GM19238 (cell line): ENCODE measurements around the gene JAKMIP1.
"Not testable (repeated sequence)": the region's sequence is repeated elsewhere in the genome, so short reads cannot be mapped to it uniquely, and the experiment has no call there.

Experiments
- DNase-seq: peaks from one replicate; pipeline ENCODE4 v3.0.0; 2011; ENCODE audit warnings: low spot score; ENCODE audit not compliant: insufficient read length

Gene JAKMIP1

DNA sequence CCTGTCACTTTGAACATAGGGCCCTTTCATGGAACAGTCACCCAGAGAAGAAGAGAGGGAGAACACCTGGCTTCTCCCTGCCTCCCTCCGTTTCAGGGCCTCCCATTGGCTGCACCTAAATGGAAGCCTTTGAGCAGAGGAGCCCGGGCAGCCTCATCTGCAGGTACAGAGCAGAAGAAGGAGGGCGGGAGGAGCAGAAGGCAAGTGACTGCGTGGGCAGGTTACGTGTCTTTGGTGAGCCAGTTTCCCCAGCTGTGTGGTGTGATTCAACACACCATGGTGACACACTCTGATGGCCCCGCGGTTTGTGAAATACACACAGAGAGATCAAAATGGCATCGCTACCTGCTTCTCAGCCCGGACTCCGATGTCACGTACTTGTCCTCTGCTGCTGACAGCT, 182.5 kb downstream of the JAKMIP1 start:
- no peak for DNase-seq

DNA sequence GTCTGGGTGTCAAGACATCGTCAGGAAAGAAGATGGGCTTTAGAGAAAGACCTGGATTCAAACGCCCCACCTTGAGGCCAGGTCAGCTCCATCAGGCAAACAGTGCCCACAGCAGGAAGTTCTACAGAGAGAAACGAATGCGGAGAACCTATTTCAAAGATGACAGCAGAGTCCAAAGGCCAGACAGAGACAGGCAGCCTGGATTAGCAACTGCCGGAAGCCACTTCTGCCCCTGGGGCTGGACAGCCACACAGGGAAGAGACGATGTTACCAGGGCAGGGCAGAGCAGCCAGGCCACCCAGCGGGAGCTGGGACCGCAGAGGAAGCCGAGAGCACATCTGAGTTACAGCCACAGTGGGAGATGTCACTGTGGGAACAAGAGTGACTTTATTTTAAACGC, 183.3 kb downstream of the JAKMIP1 start:
- DNase-seq: no peak

DNA sequence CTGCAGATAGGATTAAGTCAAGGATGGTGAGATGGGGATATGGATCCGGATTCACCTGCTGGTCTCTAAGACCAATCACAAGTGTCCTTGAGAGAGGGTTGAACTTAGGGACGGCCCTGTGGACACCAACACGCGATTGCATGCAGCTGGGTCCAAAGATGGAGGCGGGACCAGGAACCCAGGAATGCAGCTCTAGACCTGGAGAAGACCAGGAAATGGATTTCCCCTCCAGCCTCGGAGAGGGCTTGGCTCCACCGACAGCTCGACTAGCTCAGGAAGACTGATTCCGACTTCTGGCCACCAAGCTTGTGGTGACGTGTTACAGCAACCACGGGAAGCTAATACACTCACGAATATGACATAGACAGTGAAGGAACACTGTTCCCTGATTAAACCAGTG, 186.8 kb downstream of the JAKMIP1 start:
- DNase-seq: no peak

DNA sequence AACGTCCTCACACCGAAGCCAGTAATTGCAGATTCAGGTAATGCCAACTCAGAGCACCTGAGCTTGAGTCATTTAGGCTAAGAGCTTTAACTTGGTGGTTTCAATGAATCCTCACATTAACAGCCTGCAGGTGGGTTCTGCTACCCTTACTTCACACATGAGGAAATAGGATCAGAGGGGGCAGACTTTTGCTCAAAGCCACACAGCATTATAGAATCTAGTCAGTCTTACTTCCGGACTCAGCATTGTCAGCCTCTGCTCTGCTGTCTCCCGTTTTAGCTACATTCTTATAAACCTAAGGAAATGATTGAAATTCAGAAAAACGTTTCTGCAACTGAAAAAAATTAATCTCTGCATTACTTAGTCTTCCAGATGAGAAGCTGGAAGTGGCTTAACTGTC, 188.1 kb downstream of the JAKMIP1 start:
- no peak for DNase-seq

DNA sequence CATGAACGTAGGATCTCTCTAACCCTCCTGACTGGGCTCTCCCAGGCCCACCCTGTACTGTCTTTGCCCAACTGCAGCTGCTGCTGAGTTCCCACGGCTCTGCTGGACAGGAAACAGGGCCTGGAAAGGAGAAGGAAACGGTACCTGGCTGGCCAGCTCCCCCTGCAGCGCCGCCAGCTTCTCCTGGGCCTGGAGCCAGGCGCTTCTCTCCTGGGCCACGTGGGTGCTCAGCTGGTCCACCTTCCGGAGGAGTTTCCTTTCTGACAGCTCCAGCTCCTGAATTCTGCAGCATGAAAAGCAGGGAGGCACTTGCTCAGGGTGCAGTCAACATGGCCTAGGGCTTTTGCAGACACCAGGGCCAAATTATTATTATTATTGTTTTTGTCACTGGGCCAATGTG, 188.7 kb downstream of the JAKMIP1 start:
- DNase-seq: no peak

DNA sequence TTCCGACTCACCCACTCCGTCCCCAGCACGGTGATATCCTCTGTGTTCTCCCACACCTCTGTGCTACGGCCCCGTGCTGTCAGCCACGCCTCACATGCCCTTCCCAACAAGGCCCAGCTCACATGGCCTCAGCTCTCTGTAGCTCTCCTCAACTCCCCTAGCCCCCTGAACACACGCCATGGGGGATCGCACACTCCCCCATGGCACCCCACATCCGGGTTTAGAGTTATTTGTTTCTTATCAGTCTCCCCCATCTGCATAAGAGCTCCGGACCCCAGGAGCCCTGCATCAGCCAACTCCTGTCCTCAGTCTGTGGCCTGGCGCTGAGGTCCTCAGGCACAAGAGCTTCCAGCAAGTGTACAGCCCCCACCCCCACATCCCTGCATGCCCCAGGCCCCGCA, 189.1 kb downstream of the JAKMIP1 start:
- DNase-seq: no peak

DNA sequence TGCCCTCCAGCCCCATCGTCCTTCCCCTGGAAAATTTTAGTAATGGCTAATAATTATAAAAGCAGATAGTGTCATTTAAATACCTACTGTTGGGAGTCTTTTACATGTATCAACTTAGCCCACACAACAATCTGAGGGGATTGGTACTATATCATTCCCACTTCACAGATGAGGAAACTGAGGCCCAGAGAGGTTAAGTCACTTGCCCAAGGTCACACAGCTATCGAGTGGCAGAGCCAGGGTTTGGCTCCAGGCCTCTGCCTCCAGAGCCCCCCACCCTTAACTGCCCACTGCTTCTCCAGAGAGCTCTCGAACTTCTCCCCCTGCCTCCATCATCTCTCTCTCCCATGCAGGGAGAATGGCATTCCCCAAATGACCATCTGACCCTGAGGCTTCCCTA, 189.6 kb downstream of the JAKMIP1 start:
- DNase-seq: no peak

DNA sequence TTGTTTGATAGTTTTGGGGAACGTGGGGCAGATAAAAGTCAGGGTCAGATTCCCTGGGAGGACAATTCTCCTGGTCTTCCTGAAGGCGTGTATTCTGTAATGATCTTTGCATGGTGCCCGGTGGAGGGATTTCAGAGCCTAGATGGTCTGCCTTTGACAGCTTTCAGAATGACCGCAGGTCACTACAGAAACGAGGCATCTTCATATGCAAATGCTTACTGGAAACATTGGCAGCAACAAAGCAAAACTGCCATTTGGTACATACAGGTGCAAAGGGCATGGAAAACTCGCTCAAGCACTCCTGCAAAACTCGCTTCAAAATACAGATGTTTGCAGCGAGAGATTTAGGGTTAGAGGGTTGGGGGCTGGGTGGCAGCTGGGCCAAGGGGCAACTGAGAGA, 190.9 kb downstream of the JAKMIP1 start:
- no peak for DNase-seq

DNA sequence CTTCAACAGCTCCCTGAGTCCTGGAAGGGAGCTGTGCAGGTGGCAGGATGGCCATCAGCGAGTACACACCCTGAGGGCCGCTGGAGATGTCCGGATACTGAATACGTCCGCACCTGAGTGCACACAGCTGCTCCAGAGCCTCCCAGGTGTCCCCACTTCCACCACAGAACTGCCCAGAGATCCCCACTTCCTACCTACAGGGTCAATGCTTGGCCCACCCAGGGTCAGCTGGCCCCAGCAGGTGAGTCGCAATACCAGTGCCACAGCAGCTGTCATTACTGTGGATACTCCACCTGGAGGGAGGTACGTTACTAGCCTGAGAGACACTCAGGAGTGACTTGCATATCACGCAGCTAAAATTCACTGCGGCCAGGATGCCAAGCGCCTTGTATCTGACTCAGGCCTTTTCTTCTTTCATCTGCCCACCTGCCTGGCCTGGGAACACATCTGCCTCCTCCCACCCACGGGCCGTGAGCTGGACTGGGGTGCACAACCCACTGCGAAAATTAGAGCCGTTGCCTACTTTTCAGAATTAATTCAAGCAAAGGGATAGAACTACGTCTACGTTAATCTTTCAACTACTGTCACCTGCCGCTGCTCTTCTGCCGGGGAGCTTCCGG, 191.5 kb downstream of the JAKMIP1 start:
- no peak for DNase-seq

DNA sequence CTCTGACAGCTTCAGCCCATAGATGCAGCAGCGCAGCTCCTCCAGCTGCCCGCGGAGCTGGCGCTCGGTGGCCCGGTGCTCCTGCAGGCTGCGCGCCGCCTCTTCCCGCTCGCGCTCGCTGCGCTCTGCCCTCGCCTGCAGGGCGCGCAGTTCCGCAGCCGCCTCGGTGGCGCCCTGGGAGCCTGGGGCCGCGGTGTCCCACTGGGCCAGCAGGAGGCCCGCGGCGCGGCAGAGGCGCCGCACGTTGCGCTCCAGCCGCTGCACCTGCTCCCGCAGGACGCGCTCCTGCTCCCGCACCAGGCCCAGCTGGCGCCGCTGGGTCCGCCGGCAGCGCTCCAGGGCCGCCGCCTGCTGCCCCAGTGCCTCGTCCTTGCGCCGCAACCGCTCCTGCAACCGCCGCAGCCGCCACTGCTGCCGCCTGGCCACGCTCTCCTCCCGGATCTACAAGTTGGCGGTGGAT, 192.2 kb downstream of the JAKMIP1 start:
- DNase-seq: no peak

DNA sequence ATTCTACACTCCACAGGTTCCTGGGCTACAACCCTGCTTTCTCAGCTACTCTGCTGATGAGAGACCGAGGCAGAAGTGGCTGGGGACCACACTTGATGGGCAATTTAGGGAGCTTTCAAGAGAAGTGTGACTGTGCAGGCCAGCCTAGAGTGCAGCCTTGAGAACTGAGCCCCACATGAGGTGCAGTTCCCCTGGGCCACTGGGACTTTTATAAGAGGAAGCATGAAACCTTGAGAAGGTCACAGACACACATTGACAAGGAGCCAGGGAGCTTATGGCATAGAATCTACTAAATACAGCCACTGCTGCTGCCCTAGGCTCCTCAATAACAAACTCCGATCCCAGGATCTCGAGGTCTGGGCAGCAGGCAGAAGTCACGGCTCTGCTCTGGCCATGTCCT, 195.2 kb downstream of the JAKMIP1 start:
- DNase-seq: no peak

DNA sequence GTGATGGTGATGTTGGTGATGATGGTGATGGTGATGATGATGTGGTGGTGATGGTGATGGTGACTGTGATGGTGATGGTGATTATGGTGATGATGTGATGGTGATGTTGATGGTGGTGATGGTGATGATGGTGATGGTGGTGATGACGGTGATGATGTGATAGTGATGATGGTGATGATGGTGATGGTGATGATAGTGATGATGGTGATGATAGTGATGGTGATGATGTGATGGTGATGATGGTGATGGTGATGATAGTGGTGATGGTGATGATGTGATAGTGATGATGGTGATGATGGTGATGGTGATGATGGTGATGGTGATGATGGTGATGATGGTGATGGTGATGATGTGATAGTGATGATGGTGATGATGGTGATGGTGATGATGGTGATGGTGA, 196.9 kb downstream of the JAKMIP1 start:
- not testable (repeated sequence) for DNase-seq

DNA sequence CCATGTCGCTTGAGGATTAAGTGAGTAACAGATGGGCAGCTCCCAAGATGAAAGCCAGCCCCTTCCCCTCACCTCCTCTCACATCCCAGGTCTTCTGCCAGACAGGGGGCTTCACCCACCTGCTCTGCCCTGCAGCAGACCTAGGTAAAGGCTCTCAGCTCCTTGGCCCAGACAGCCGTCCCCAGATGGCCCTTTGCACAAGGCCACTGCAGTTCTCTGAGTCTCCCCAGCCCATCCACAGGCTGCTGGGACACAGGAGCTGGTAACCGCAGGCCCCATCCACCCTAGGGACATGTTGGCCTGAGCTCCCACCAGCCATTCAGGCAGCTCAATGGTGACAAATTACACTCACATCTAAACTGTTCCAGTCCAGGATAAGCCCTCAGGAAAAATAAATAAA, 197.4 kb downstream of the JAKMIP1 start:
- DNase-seq: no peak

DNA sequence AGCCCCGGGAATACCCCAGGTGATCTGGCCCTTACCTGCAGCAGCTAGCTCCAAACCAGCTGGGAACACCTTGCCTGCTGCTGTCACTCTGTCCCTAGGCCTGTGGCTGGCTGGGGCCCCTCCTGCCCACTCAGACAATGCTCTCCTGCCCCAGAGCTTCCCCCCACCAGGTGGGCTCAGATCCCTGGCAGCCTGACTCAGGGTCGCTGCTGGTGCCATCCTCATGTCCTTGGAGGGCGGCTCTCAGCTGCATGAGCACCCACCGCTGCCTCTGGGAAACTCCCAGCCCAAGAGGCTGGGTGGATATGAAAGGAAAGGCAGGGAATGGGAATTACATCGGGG, 197.9 kb downstream of the JAKMIP1 start:
- no peak for DNase-seq

DNA sequence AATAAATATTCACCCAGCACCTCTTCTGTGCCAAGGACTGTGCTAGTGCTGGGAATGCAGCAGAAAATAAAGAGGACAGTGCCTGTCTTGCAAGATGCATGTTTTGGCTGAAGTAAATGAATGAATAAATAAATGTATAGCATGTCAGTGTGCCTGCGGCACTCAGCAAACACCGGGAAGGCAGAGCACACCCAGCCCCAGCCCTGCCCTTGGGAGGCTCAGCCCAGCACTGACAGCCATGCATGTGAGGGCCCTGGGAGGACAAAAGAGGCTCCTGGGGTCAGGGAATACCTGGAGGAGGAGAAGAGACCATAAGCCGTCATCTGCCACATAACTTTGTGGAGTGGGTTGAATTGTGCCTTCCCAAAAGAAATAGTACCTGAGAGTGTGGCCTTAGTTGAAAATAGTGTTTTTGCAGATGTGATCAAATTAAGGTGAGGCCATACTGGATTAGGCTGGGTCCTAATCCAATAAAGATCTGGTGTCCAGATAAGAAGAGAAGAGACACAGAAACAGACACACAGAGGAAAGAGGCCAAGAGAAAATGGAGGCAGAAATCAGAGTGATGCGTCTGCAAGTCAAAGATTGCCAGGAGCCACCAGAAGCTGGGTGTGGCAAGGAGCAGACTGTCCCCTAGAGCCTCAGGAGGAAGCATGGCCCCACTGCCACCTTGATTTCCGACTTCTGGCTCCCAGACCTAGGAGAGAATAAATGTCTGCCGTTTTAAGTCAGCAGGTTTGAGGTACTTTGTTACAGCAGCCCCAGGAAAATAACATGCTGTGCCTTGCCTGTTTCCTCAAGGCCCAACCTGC, 198.5 kb downstream of the JAKMIP1 start:
- DNase-seq: no peak

DNA sequence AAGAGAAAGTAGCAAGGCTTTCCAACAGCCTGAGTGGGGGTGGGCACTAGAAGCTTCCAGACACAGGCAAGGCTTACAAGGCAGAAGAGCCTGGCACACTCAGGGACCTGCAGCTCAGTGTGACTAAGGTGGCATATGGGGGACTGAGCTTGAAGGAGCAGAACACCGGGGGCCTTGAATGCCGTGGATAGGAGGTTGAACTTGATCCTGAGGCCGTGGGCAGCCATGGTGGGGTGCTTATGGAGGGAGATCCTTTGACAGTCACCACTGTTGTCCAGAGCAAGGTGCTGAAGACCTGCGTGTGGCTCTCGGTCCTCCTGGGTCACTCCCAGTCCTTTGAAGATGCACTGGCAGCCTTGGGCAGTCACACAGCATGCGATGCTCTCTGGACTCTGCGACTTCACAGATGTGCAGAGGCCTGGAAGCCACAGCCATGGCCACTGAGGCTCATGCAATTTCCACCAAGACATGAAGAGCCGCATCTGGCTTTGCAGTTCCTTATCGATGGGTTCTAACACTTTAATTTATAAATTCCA, 200.5 kb downstream of the JAKMIP1 start:
- no peak for DNase-seq

DNA sequence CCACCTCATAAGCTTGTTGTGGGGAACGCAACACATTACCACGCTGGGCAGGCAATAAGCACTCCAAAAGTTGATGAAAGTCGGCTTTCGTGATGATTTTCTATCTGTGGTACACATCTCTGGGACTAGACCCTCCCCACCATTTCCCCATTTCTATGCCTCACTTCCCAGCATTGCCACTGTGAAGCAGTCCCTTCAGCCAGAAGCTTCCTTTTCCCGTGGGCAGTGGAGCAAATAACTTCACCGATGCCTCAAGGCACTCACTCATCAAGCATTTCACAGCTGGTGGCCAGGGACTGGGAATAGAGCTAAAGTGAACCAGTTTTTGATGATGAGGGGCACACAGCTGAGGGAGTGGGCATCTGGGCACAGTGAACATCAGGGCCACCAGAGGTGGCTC, 201.0 kb downstream of the JAKMIP1 start:
- no peak for DNase-seq

DNA sequence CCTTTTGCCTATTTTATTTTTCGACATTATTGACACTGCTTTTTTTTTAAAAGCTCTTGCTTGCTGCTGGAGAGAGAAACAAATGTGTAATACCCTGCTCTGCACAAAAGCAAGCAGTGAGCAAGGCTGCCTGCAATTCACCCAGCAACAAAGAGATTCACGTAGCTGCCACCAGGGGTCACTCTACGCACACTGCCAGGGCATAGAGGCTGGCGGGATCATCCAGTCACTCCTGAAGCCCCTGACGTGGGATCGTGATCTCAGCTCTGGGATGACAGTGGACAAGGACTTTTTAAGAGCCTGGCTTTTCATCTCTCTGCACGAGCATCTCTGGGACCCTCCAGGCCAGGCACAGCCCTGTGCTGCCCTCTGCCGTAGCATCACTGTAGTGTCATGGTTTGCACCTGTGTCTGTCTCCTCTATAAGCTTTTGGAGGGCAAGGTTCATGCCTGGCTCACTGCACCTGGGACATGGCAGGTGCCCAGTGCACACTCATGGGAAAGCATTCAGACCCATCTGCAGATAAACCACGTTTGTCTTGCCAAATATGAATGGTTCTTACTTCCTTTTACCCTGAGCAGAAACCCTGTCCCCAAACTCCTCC, 201.9 kb downstream of the JAKMIP1 start:
- DNase-seq: peak; percentile 71

DNA sequence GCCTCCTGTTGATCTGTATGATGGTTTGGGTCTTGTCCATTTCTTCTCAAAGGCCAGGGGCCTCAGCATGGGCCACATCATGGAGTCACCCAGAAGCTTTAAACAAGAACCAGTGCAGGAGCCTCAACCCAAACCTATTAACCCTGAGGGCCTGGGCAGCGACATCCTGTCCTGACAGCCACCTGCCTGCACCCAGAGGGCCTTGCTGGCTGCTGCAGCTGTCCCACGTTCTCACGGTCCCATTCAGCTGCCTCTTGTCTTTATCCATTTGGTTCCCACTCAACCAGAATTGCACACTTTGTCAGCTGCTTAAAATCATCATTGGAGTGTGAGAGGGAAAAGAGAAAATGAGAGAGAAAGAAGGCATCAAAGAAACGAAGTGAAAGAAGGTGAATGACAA, 203.7 kb downstream of the JAKMIP1 start:
- no peak for DNase-seq

DNA sequence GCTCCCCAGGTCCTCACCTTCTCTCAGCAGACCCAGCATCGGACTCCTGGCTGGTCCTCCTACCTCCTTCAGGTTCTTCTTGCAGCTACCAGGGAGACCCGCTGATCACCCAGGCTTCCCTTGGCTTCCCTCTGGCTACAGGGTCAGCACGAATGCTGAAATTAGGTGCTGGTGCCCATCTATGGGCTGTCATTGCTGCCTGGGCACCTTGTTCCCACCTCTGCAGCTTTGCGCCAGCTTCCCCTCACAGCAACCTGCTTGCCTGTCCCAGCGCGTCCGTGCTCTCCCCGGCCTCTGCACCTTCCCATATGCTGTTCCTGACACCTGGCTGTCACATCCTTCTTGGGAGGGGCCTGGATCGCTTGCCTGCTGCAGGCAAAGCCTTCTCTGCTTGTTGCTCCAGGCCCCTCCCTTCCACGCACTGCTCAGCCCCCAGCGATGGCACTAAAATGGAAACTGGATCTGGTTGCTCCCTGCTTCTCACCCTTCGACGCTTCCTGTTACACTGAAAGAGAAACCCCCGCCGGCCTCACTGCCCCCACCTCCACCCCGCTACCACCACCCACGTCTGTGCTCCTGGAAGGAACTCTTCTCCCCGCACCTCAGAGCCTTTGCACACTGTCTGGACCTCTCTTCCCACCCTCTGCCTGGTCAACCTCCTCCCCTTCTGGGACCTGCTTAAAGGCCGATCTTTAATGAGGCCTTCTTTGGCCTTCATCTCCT, 204.3 kb downstream of the JAKMIP1 start:
- DNase-seq: no peak

DNA sequence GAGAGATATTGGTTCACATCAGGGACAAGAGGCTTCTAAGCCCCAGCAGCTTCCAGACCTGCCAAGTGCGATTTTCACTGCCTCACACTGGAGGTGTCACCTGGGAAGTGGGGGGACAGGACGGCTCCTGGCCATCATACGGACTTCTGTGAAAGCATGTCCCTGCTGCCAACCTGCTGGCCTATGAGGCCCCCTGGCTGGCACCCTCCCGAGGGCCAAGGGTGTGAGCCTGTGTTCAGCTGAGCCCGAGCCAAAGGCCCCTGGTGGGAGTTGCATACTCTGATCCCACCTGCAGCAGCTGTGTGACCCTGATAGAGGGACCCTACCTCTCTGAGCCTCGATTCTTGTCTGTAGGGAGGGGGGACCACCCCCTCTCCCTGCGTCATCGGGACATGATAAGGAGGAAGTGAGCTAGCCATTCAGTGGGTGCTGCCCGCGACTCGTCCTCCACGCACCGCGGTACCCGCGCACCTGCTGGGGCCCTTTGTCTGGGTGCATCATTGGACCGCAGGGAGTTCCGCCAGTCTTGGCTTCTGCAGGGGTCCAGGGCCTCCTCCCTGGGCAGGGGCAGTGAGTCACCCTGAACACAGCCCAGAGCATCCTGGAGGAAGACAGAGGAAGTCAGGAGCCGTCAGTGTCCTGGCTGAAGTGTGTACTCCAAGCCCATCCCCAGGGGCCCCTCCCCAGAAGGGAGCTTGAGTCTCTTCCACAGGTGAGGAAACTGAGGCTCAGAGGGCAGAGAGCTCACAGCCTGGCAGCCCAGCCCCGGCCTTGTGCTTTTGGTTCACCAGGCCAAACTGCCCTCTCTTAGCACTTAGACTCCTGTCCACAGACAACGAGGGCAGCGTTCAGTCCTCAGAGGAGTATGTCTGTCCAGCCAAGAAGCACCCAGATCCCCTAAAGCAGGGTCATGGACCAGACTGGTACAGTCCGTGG, 206.2 kb downstream of the JAKMIP1 start:
- no peak for DNase-seq
